Hepatocyte (in vitro differentiated cells): ENCODE results near the gene TBX5. TPM values are rescaled to one million over a fixed set of nuclear protein-coding genes. Genes with fewer than 3 reads are reported as not detected.

Experiments used
- DNase-seq: peaks from one replicate; pipeline ENCODE4 v3.0.0-alpha.2; 2016; ENCODE audit warnings: low spot score
- H2AFZ ChIP-seq: fragments of 200-600 bp; sonication (generic); 2 replicates; pipeline ENCODE4 v1.6.0; 2016; ENCODE audit warnings: antibody characterized with exemption, mild to moderate bottlenecking
- H3K27ac ChIP-seq: fragments of 200-600 bp; sonication (generic); 2 replicates; pipeline ENCODE4 v1.5.1; 2016; ENCODE audit warnings: mild to moderate bottlenecking
- H3K27me3 ChIP-seq: fragments of 200-600 bp; sonication (generic); 2 replicates; pipeline ENCODE4 v1.6.1; 2016
- H3K36me3 ChIP-seq: fragments of 200-600 bp; sonication (generic); replicated peaks from 2 replicates; pipeline ENCODE4 v1.5.1; 2016; ENCODE audit warnings: low read depth; ENCODE audit not compliant: insufficient read depth
- H3K4me1 ChIP-seq: fragments of 200-600 bp; sonication (generic); 2 replicates; pipeline ENCODE4 v1.5.1; 2016; ENCODE audit warnings: mild to moderate bottlenecking, moderate library complexity; ENCODE audit not compliant: insufficient read depth
- H3K4me2 ChIP-seq: fragments of 200-600 bp; sonication (generic); 2 replicates; pipeline ENCODE4 v1.6.0; 2016
- H3K4me3 ChIP-seq: fragments of 200-600 bp; sonication (generic); 2 replicates; pipeline ENCODE4 v1.5.1; 2016; ENCODE audit warnings: mild to moderate bottlenecking
- H3K79me2 ChIP-seq: fragments of 200-600 bp; sonication (generic); 2 replicates; pipeline ENCODE4 v1.6.0; 2017; ENCODE audit warnings: mild to moderate bottlenecking
- H3K9me2 ChIP-seq: fragments of 200-600 bp; sonication (generic); replicated peaks from 2 replicates; pipeline ENCODE4 v1.6.0; 2017; ENCODE audit warnings: mild to moderate bottlenecking; ENCODE audit not compliant: insufficient read depth
- H3K9me3 ChIP-seq: fragments of 200-600 bp; sonication (generic); 2 replicates; pipeline ENCODE4 v1.5.1; 2016; ENCODE audit warnings: low read depth, mild to moderate bottlenecking
- H4K20me1 ChIP-seq: fragments of 200-600 bp; sonication (generic); 2 replicates; pipeline ENCODE4 v1.6.0; 2016; ENCODE audit warnings: mild to moderate bottlenecking; ENCODE audit not compliant: insufficient read depth, poor library complexity, severe bottlenecking
- EZH2 ChIP-seq: fragments of 200-600 bp; sonication (generic); IDR thresholded peaks from 2 replicates; pipeline ENCODE4 v1.6.1; 2016; ENCODE audit warnings: antibody characterized with exemption, mild to moderate bottlenecking, borderline replicate concordance
- EZH2phosphoT487 ChIP-seq: fragments of 200-600 bp; sonication (generic); IDR thresholded peaks from one replicate; pipeline ENCODE4 v1.6.1; 2018; ENCODE audit warnings: antibody characterized with exemption, mild to moderate bottlenecking, low read depth, moderate library complexity; ENCODE audit not compliant: unreplicated experiment, severe bottlenecking
- WGBS: methylation state at CpG from one replicate; pipeline ENCODE4 v1.1.6; 2016; ENCODE audit warnings: low lambda C conversion rate; ENCODE audit errors: missing lambda C conversion rate; 5-methylcytosine and 5-hydroxymethylcytosine counted together
- polyA plus RNA-seq: library from polyadenylated mRNA; unstranded; fragments of >200 nt; fragmentation: Nextera tagmentation; extraction: Ambion mirVana; gene quantifications from 2 replicates; pipeline ENCODE4 v1.2.1, GENCODE V29; 2016
- total RNA-seq: library from RNA; depleted of rRNA; stranded (reverse); fragments of >200 nt; gene quantifications from 2 replicates; pipeline ENCODE4 v1.2.3, GENCODE V29; 2014
- TF ChIP-seq, protein P1 (sequence below): fragments of 200-600 bp; sonication (generic); IDR thresholded peaks from 2 replicates; pipeline ENCODE4 v1.5.1; 2016; ENCODE audit warnings: antibody characterized with exemption, mild to moderate bottlenecking; ENCODE audit not compliant: poor library complexity

Gene TBX5
- total and polyA plus RNA-seq, 2 experiments from 2014 or later: 10.8 to 12.3 TPM

DNA sequence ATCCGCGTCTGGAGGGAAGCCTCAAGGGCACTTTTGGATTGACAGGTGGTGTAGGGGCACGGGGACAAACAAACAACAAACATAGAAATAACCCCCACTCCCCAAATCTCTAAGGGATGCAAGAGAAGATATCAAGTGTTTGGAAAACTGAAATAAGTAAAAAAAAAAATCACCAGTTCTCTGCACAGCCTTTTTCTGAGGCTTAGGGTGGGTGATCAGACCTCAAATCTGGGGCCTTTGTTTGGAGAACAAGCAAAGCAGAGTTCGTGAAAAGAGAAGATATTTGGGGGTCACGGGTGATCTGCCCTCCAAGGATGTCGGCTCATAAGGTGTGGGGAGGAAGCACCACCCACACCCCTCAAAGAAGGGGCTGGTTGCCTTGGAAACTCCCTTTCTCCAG, 10.7 kb downstream of the TBX5 start:
- Histone ChIP-seq H3K9me3 (no peaks in the 10 kb centered on the region), H3K4me1 (peaks cover 10% of the 10 kb centered on the region), H3K4me3 (no peak overlapping the region), H3K36me3 (no peaks in the 10 kb centered on the region), H3K4me2 (peak overlapping the region; percentile 86), H3K9me2 (no peaks in the 10 kb centered on the region), H3K79me2 (peaks cover 75% of the 10 kb centered on the region), H3K27me3 (peaks cover 97% of the 10 kb centered on the region), H2AFZ (no peak overlapping the region), H4K20me1 (no peaks in the 10 kb centered on the region), H3K27ac (peak overlapping the region; percentile 93)
- WGBS: 29% methylated on average over 6 of the region's 6 CpGs
- TF ChIP-seq EZH2 (no peak), EZH2phosphoT487 (no peak)
- TF ChIP-seq, protein P1, sequence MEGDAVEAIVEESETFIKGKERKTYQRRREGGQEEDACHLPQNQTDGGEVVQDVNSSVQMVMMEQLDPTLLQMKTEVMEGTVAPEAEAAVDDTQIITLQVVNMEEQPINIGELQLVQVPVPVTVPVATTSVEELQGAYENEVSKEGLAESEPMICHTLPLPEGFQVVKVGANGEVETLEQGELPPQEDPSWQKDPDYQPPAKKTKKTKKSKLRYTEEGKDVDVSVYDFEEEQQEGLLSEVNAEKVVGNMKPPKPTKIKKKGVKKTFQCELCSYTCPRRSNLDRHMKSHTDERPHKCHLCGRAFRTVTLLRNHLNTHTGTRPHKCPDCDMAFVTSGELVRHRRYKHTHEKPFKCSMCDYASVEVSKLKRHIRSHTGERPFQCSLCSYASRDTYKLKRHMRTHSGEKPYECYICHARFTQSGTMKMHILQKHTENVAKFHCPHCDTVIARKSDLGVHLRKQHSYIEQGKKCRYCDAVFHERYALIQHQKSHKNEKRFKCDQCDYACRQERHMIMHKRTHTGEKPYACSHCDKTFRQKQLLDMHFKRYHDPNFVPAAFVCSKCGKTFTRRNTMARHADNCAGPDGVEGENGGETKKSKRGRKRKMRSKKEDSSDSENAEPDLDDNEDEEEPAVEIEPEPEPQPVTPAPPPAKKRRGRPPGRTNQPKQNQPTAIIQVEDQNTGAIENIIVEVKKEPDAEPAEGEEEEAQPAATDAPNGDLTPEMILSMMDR: no peak
- no peak for DNase-seq

DNA sequence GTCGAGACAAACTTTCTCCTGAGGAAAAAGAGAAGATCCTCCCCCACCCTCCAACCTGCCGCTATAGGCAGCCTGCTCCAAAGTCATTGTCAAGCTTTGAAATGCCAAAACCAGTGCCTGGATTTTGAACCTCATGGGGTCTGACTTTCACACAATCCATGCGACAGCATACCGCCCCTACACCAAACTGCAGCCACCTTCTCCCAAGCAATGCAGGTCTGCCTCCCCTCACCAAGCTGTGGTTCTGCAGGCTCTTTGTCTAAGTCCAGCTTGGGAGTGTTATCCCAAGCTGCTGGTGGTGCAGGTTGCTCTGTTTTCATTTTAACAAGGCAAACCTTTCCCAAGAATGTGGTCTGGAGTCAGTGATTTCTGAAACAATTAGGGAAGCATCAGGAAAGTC, 12.4 kb downstream of the TBX5 start:
- Histone ChIP-seq H3K9me2 (no peaks in the 10 kb centered on the region), H3K4me1 (peaks cover 10% of the 10 kb centered on the region), H3K4me2 (no peak overlapping the region), H3K4me3 (no peak overlapping the region), H3K9me3 (no peaks in the 10 kb centered on the region), H3K27me3 (peaks cover 86% of the 10 kb centered on the region), H4K20me1 (no peaks in the 10 kb centered on the region), H2AFZ (no peak overlapping the region), H3K27ac (peak overlapping the region; percentile 93), H3K79me2 (peaks cover 60% of the 10 kb centered on the region), H3K36me3 (no peaks in the 10 kb centered on the region)
- DNase-seq: no peak
- 50% methylated on average over 4 of the region's 4 CpGs for WGBS
- TF ChIP-seq EZH2phosphoT487: no peak
- TF ChIP-seq EZH2: no peak
- TF ChIP-seq, protein P1: no peak

DNA sequence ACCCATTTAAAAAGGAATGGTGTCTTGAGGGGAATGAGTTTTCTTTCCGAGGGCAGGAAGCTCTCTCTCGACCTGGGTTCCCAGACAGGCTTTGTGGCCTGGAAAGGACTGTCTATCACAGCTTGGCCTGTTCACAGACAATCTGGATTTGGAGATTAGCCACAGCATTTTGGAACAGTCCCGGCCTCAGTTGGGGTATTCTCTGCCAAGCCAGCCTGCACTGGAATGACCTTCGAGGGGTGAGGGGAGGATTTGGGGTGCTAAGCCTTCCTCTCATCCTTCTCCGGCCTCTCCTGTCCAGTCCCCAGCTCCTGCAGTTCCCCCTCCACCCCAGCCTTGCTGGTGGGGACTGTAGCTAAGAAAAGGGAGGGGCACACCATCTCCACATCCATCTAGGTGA, 13.0 kb downstream of the TBX5 start:
- Histone ChIP-seq H2AFZ (no peak overlapping the region), H4K20me1 (no peaks in the 10 kb centered on the region), H3K79me2 (peaks cover 58% of the 10 kb centered on the region), H3K27ac (no peak overlapping the region), H3K9me2 (no peaks in the 10 kb centered on the region), H3K27me3 (peaks cover 79% of the 10 kb centered on the region), H3K4me2 (peak overlapping the region; percentile 29), H3K4me3 (no peak overlapping the region), H3K9me3 (no peaks in the 10 kb centered on the region), H3K36me3 (no peaks in the 10 kb centered on the region), H3K4me1 (peaks cover 10% of the 10 kb centered on the region)
- no peak for DNase-seq
- 68% methylated on average over 5 of the region's 5 CpGs for WGBS
- no peak for TF ChIP-seq EZH2phosphoT487
- TF ChIP-seq EZH2: no peak
- TF ChIP-seq, protein P1: no peak

DNA sequence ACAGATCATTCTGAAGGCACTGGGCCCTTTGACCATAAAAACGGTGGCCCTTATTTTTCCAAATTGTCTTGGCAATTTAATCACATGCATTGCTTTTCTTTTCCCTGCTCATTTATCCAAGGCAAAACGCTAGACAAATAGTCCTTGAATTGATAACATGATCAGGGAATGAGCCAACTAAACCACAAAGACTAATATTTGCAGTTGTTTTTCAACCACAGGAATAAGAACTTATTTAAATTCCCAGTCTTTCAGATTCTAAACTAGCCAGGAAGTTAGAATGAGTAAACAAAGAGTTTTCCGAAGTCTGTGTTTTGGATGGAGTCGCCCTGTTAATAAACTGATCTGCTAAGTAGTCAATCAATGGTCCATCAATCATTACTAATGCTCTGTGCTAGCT, 14.9 kb downstream of the TBX5 start:
- Histone ChIP-seq H4K20me1 (no peaks in the 10 kb centered on the region), H3K79me2 (peaks cover 41% of the 10 kb centered on the region), H3K4me3 (no peak overlapping the region), H3K36me3 (no peaks in the 10 kb centered on the region), H3K27me3 (peaks cover 61% of the 10 kb centered on the region), H3K4me2 (no peak overlapping the region), H3K9me2 (no peaks in the 10 kb centered on the region), H3K9me3 (no peaks in the 10 kb centered on the region), H3K4me1 (peaks cover 10% of the 10 kb centered on the region), H2AFZ (no peak overlapping the region), H3K27ac (no peak overlapping the region)
- TF ChIP-seq EZH2 (no peak), EZH2phosphoT487 (no peak)
- TF ChIP-seq, protein P1: no peak
- DNase-seq: no peak
- 47% methylated on average over 4 of the region's 4 CpGs for WGBS
